ENCODE measurements around the gene ARL2. TPM values are rescaled to one million over a fixed set of nuclear protein-coding genes. Genes with fewer than 3 reads are reported as not detected.
A peak's percentile ranks its signal among the peaks of the same experiment; 100 is the strongest.

Gene ARL2
- polyA plus RNA-seq, 3 donors: 34.3 to 40.4 (median 34.4) TPM

GRCh38 chr11:64971421-64972233 is 42.3 kb upstream of the ARL2 start, which contains the start of gene MAJIN:
Gene MAJIN, minus strand, starts transcription at chr11:64972108. Its CDS starts 12,703 bp downstream, at chr11:64959405.
- H3K36me3 Mint-ChIP-seq: no peaks in the 10 kb centered on the region

GRCh38 chr11:64974124-64974523 is 39.8 kb upstream of the ARL2 start:
- Mint-ChIP-seq H3K27ac (peak overlapping the region in 1 of 7 donors; percentile 53), H3K36me3 (no peaks in the 10 kb centered on the region), H3K27me3 (ENCODE audit: low read depth in 3 of 3) (peaks cover 28 to 49% (median 41%) of the 10 kb centered on the region in 3 donors), H3K9me3 (peaks cover 0 to 3% (median 0%) of the 10 kb centered on the region in 7 donors), H3K4me3 (peak overlapping the region in 1 of 2 donors; percentile 27), H3K4me1 (peaks cover 16% of the 10 kb centered on the region)
- Histone ChIP-seq H3K27ac (ENCODE audit: low read depth in 1 of 2, low read length in 2 of 2) (no peak overlapping the region), H3K27me3 (ENCODE audit: control insufficient read depth in 2 of 2, insufficient read depth in 2 of 2, low read length in 2 of 2) (peaks cover 2 to 24% of the 10 kb centered on the region in 2 donors), H3K4me1 (ENCODE audit: control insufficient read depth in 1 of 2, insufficient read depth in 2 of 2, low read length in 2 of 2) (peaks cover 12% of the 10 kb centered on the region in 2 donors), H3K4me3 (replicated peaks in 1 of 3; ENCODE audit: low read depth in 2 of 3, low read length in 3 of 3) (no peak overlapping the region), H3K79me2 (ENCODE audit: insufficient read depth, low read length) (no peaks in the 10 kb centered on the region), H4K20me1 (ENCODE audit: insufficient read depth, low read length) (no peaks in the 10 kb centered on the region), H3K36me3 (replicated peaks in 1 of 2; ENCODE audit: control insufficient read depth in 1 of 2, insufficient read depth in 2 of 2, low read length in 2 of 2) (no peaks in the 10 kb centered on the region), H3K9me3 (replicated peaks in 1 of 2; ENCODE audit: control insufficient read depth in 1 of 2, insufficient read depth in 1 of 2, low read length in 2 of 2) (no peaks in the 10 kb centered on the region), H2AFZ (ENCODE audit: insufficient read depth, low read depth, low read length, poor library complexity, severe bottlenecking) (no peak overlapping the region), H3K4me2 (replicated peaks; ENCODE audit: extremely low read depth, low read length, poor library complexity, severe bottlenecking) (no peak overlapping the region), H3K9ac (ENCODE audit: insufficient read depth, low read length, poor library complexity, severe bottlenecking) (no peak overlapping the region)
- 86% methylated on average over 2 of the region's 5 CpGs for WGBS (ENCODE audit: insufficient coverage)
- TF ChIP-seq, protein P1, sequence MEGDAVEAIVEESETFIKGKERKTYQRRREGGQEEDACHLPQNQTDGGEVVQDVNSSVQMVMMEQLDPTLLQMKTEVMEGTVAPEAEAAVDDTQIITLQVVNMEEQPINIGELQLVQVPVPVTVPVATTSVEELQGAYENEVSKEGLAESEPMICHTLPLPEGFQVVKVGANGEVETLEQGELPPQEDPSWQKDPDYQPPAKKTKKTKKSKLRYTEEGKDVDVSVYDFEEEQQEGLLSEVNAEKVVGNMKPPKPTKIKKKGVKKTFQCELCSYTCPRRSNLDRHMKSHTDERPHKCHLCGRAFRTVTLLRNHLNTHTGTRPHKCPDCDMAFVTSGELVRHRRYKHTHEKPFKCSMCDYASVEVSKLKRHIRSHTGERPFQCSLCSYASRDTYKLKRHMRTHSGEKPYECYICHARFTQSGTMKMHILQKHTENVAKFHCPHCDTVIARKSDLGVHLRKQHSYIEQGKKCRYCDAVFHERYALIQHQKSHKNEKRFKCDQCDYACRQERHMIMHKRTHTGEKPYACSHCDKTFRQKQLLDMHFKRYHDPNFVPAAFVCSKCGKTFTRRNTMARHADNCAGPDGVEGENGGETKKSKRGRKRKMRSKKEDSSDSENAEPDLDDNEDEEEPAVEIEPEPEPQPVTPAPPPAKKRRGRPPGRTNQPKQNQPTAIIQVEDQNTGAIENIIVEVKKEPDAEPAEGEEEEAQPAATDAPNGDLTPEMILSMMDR (IDR thresholded peaks at IDR 0.05): no peak
- DNase-seq: no peak
- intact Hi-C loops (cut with micrococcal nuclease): no loop called here

More at GRCh38 chr11:64971421-64972233, 42.3 kb upstream of the ARL2 start, which contains the start of gene MAJIN:
- DNase-seq: peak; percentile 79 to 85 (median 81)
- Histone ChIP-seq H3K27ac (ENCODE audit: low read depth in 1 of 2, low read length in 2 of 2) (no peak within 1 kb of the TSS), H2AFZ (ENCODE audit: insufficient read depth, low read depth, low read length, poor library complexity, severe bottlenecking) (peak within 1 kb of the TSS; percentile 79), H3K9me3 (replicated peaks in 1 of 2; ENCODE audit: control insufficient read depth in 1 of 2, insufficient read depth in 1 of 2, low read length in 2 of 2) (no peaks in the 10 kb centered on the region), H3K27me3 (ENCODE audit: control insufficient read depth in 2 of 2, insufficient read depth in 2 of 2, low read length in 2 of 2) (peaks cover 2 to 24% of the 10 kb centered on the region in 2 donors), H3K79me2 (ENCODE audit: insufficient read depth, low read length) (no peaks in the 10 kb centered on the region), H3K4me3 (replicated peaks in 1 of 3; ENCODE audit: low read depth in 2 of 3, low read length in 3 of 3) (peak within 1 kb of the TSS; percentile 11 to 66 (median 19)), H4K20me1 (ENCODE audit: insufficient read depth, low read length) (no peaks in the 10 kb centered on the region), H3K4me2 (replicated peaks; ENCODE audit: extremely low read depth, low read length, poor library complexity, severe bottlenecking) (peak within 1 kb of the TSS; percentile 69), H3K9ac (ENCODE audit: insufficient read depth, low read length, poor library complexity, severe bottlenecking) (no peak within 1 kb of the TSS), H3K36me3 (replicated peaks in 1 of 2; ENCODE audit: control insufficient read depth in 1 of 2, insufficient read depth in 2 of 2, low read length in 2 of 2) (no peaks in the 10 kb centered on the region), H3K4me1 (ENCODE audit: control insufficient read depth in 1 of 2, insufficient read depth in 2 of 2, low read length in 2 of 2) (peaks cover 12% of the 10 kb centered on the region in 2 donors)
- peaks cover 0 to 3% (median 0%) of the 10 kb centered on the region in 7 donors for H3K9me3 Mint-ChIP-seq
- WGBS (ENCODE audit: insufficient coverage): 16% methylated on average over 58 of the region's 69 CpGs
- TF ChIP-seq, protein P1 (IDR thresholded peaks at IDR 0.05): no peak
- H3K4me3 Mint-ChIP-seq: peak within 1 kb of the TSS; percentile 68 to 82
- peaks cover 16% of the 10 kb centered on the region for H3K4me1 Mint-ChIP-seq
- H3K27me3 Mint-ChIP-seq (ENCODE audit: low read depth in 3 of 3): peaks cover 27 to 44% (median 44%) of the 10 kb centered on the region in 3 donors
- H3K27ac Mint-ChIP-seq: peak within 1 kb of the TSS in 1 of 7 donors; percentile 9
- intact Hi-C loops (cut with micrococcal nuclease): no loop called here
